ENCODE data around the gene VSTM2L. TPM values are rescaled to one million over a fixed set of nuclear protein-coding genes. Genes with fewer than 3 reads are reported as not detected.

Gene VSTM2L
- total RNA-seq (2012; rRNA removed) (under 0.01 and 0.18 TPM in 2 replicates), polyA plus RNA-seq (2012; rRNA removed) (0.19 and 0.57 TPM in 2 replicates), Bru-seq, nascent RNA (percentile 34 among the genes with signal in this experiment), BruChase-seq, experiment 1, labeled RNA remaining after a 6-hour chase (percentile 29 among the genes with signal in this experiment), BruChase-seq, experiment 2, labeled RNA remaining after a 2-hour chase (percentile 33 among the genes with signal in this experiment)
- 0.41 and 0.70 TPM in 2 replicates for polyA plus RNA-seq (2012; cell fraction: cytosol; rRNA removed)
- polyA plus RNA-seq (2012; cell fraction: nucleus; rRNA removed; ENCODE audit: low replicate concordance): 0.18 and 0.34 TPM in 2 replicates
- long read RNA-seq, partial matches to known transcripts: 0 of 5 reads
- long read RNA-seq, other reads (novel, unspliced or antisense): 4 of 5 reads

DNA sequence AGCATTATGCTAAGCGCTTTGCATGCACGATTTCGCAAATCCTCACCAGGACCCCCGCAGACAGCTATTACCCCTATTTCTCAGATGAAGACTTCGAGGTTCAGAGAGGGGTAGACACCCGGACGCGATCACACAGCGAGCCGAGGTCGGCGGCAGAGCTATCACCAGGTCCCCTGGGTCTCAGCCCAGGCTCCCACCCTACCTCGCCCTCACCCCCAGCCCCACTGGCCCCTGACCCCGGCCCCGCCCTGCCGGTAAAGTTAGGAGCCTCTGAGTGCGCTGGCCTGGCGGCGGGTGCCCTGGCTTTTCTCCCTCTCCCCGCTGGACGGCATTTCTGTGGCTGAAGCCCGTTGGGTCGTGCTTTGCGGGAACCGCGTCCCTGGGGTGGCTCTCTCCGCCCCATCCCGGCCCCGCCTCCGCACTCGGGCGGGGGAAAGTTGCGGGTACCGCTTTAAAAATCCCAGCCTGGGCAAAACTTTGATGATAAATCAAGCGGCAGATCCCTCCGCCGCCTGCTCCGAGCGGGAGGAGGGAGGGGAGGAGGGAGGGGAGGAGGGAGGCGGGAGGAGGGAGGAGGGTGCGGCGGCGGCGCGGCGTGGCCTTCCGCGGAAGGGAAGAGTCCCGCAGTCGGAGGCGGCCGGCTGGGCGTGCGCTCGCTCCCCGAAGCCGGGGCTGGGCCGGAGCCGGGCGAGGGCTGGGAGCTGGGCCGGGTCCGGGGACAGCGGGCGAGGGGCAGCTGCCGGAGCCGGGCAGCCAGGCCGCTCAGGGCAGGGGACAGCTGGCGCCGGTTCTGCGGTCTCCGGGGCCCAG, at the start of gene VSTM2L:
TSS of gene VSTM2L (plus strand) at position 624 of the 810 bp plus-strand sequence. CDS start 224 bp downstream, outside the sequence.
- no peak within 1 kb of the TSS for H4K8ac ChIP-seq (ENCODE audit: low read depth in 2 of 2, low read length in 2 of 2)
- POLR2A ChIA-PET (ENCODE audit: unreplicated experiment): no interaction called here
- BruUV-seq (replicated peaks): no TSS peak

More for the DNA sequence above, at the start of gene VSTM2L:
- Histone ChIP-seq H3K18ac (ENCODE audit: low read depth, low read length) (no peak within 1 kb of the TSS), H3K79me1 (ENCODE audit: low read depth in 1 of 2, low read length in 2 of 2) (no peaks in the 10 kb centered on the region), H3K4ac (ENCODE audit: low read depth, low read length) (no peak within 1 kb of the TSS), H3K4me3 (ENCODE audit: insufficient read depth, low read depth, low read length) (peak within 1 kb of the TSS; percentile 31; the same call in 1 of the 2 replicates), H3K9me3 (ENCODE audit: control insufficient read depth, insufficient read depth, low read length) (no peaks in the 10 kb centered on the region), H3K27ac (ENCODE audit: insufficient read depth, low read length) (no peak within 1 kb of the TSS), H3K4me1 (ENCODE audit: control insufficient read depth, insufficient read depth, low read length) (peaks cover 2% of the 10 kb centered on the region; the same call in 1 of the 2 replicates), H2AFZ (replicated peaks; ENCODE audit: low read length, poor library complexity) (peak within 1 kb of the TSS; percentile 82), H3K23ac (ENCODE audit: low read depth, low read length) (peak within 1 kb of the TSS; percentile 16; the same call in 1 of the 2 replicates), H4K91ac (ENCODE audit: insufficient read depth, low read depth, low read length) (no peak within 1 kb of the TSS), H2BK120ac (ENCODE audit: low read depth, low read length) (no peak within 1 kb of the TSS), H2AK9ac (replicated peaks; ENCODE audit: low read depth, low read length, poor library complexity) (peak within 1 kb of the TSS; percentile 11), H2BK15ac (ENCODE audit: low read depth, low read length) (no peak within 1 kb of the TSS), H2BK20ac (ENCODE audit: low read depth, low read length) (no peak within 1 kb of the TSS), H2BK5ac (ENCODE audit: low read depth, low read length, poor library complexity, severe bottlenecking) (no peak within 1 kb of the TSS), H2AK5ac (ENCODE audit: low read depth, low read length) (no peak within 1 kb of the TSS), H4K20me1 (ENCODE audit: insufficient read depth, low read length) (peaks cover 14% of the 10 kb centered on the region), H4K5ac (ENCODE audit: low read depth, low read length) (no peak within 1 kb of the TSS), H3K36me3 (ENCODE audit: control insufficient read depth, insufficient read depth, low read length) (no peaks in the 10 kb centered on the region), H3K9ac (ENCODE audit: low read depth, low read length) (no peak within 1 kb of the TSS), H3K27me3 (ENCODE audit: control insufficient read depth, insufficient read depth, low read length) (peaks cover 72% of the 10 kb centered on the region), H3K14ac (replicated peaks; ENCODE audit: low read depth, low read length) (no peak within 1 kb of the TSS), H3K4me2 (ENCODE audit: low read depth, low read length) (peak within 1 kb of the TSS; percentile 41; the same call in 1 of the 2 replicates), H3K9me1 (ENCODE audit: insufficient read depth, low read length) (0 out of 2 replicates have a peak, but pooled peaks cover 2% of the 10 kb centered on the region), H3K56ac (ENCODE audit: extremely low read depth, insufficient read depth, low read length) (no peak within 1 kb of the TSS)
- TF ChIP-seq MAZ (IDR thresholded peaks at IDR 0.05; ENCODE audit: borderline replicate concordance, low read depth, low read length) (peak; percentile 27; the same call in 1 of the 2 replicates), NFE2L2 (IDR thresholded peaks at IDR 0.05; ENCODE audit: low read depth, low read length) (no peak)
- 6% methylated on average over 26 of the region's 71 CpGs; no CpG with 5 or more reads in 1 of the 2 experiments for WGBS, 2 experiments (ENCODE audit: extremely low coverage in 2 of 2, insufficient read length in 1 of 2)
- peak; percentile 47 for DNase-seq
- in situ Hi-C loops (cut with MboI; ENCODE audit: low sequenced_read_pairs): no loop called here
- CTCF ChIA-PET: no interaction called here
- dilution Hi-C loops (cut with HindIII; ENCODE audit: low sequenced_read_pairs, unreplicated experiment): no loop called here
- ATAC-seq (ENCODE audit: low read depth): peak; percentile 69
- intact Hi-C loops (cut with micrococcal nuclease): loop anchor here (2.0 to 10.0 kb wide), 4 partner anchors 90 to 422 kb away; no protein-coding TSS in a partner anchor
